ENCODE data around the gene OR14K1.
"Not testable (repeated sequence)": the region's sequence is repeated elsewhere in the genome, so short reads cannot be mapped to it uniquely, and the experiment has no call there.

OR14K1 gene, protein sequence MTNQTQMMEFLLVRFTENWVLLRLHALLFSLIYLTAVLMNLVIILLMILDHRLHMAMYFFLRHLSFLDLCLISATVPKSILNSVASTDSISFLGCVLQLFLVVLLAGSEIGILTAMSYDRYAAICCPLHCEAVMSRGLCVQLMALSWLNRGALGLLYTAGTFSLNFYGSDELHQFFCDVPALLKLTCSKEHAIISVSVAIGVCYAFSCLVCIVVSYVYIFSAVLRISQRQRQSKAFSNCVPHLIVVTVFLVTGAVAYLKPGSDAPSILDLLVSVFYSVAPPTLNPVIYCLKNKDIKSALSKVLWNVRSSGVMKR

DNA sequence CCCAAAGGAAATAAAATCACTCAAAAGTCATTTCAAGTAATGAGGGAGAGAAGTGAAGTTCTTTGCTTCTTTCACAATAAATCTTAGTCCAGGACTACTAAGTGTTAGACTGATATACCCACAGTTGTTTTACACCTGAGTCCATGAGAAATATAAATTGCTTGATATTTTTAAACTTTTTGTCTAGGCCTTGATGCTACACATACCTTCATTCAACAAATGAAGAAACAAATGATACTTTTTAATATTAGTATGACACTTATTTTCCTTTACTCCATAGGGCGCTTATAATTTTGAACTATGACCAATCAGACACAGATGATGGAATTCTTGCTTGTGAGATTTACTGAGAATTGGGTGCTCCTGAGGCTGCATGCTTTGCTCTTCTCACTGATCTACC lies at the start of gene OR14K1:
TSS of gene OR14K1 (plus strand) at position 301 of the 400 bp plus-strand sequence. CDS start at position 301, 0 bp downstream.
- TF ChIP-seq, protein P1, sequence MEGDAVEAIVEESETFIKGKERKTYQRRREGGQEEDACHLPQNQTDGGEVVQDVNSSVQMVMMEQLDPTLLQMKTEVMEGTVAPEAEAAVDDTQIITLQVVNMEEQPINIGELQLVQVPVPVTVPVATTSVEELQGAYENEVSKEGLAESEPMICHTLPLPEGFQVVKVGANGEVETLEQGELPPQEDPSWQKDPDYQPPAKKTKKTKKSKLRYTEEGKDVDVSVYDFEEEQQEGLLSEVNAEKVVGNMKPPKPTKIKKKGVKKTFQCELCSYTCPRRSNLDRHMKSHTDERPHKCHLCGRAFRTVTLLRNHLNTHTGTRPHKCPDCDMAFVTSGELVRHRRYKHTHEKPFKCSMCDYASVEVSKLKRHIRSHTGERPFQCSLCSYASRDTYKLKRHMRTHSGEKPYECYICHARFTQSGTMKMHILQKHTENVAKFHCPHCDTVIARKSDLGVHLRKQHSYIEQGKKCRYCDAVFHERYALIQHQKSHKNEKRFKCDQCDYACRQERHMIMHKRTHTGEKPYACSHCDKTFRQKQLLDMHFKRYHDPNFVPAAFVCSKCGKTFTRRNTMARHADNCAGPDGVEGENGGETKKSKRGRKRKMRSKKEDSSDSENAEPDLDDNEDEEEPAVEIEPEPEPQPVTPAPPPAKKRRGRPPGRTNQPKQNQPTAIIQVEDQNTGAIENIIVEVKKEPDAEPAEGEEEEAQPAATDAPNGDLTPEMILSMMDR (IDR thresholded peaks at IDR 0.05; ENCODE audit: insufficient read depth, low read length, poor library complexity, severe bottlenecking), result no peak
- TF ChIP-seq EZH2phosphoT487 (conservative IDR thresholded peaks at IDR 0.05; ENCODE audit: low read length), result no peak
- Histone ChIP-seq H3K9ac (ENCODE audit: low read length) (no peak within 1 kb of the TSS), H3K27ac (ENCODE audit: low read depth, low read length) (no peak within 1 kb of the TSS), H2AFZ (ENCODE audit: low read depth, low read length, severe bottlenecking) (no peak within 1 kb of the TSS), H3K27me3 (ENCODE audit: low read length) (0 out of 2 replicates have a peak, but pooled peaks cover 1% of the 10 kb centered on the region), H3F3A (ENCODE audit: insufficient read depth) (no peaks in the 10 kb centered on the region), H3K4me2 (ENCODE audit: low read depth, low read length, poor library complexity, severe bottlenecking) (no peak within 1 kb of the TSS), H4K20me1 (ENCODE audit: low read depth, low read length) (no peaks in the 10 kb centered on the region), H3K9me3 (ENCODE audit: insufficient read depth, low read length) (no peaks in the 10 kb centered on the region), H3K36me3 (ENCODE audit: low read length) (no peaks in the 10 kb centered on the region), H3K79me2 (ENCODE audit: insufficient read depth, low read length) (no peaks in the 10 kb centered on the region), H3K4me3 (ENCODE audit: insufficient read depth, low read length, poor library complexity, severe bottlenecking) (no peak within 1 kb of the TSS), H3K9me2 (replicated peaks; ENCODE audit: insufficient read depth, low read length) (no peaks in the 10 kb centered on the region; the same call in 1 of the 2 replicates)

DNA sequence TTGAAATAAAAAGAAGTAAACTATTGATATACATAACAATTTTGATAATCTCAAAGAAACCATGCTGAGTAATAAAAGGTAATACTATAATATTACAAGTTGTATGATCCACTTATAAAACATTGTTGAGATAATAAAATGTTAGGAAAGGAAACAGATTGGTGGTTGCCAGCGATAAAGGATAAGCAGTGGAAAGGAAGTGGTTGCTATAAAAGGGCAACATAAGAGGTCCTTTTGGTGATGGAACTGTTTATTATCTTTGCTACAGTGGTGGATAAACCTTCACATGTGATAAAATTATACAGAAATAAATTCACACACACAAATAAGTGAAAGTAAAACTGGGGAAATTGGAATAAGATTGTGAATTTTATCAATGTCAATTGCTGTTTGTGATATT lies 37.1 kb upstream of the OR14K1 start:
- H3K27me3 ChIP-seq (ENCODE audit: low read length), result no peaks in the 10 kb centered on the region
- no peaks in the 10 kb centered on the region for H3K9me2 ChIP-seq (replicated peaks; ENCODE audit: insufficient read depth, low read length)
- H3K4me3 ChIP-seq (ENCODE audit: insufficient read depth, low read length, poor library complexity, severe bottlenecking), result no peak overlapping the region
- H3K4me2 ChIP-seq (ENCODE audit: low read depth, low read length, poor library complexity, severe bottlenecking), result no peak overlapping the region
- no peak overlapping the region for H3K27ac ChIP-seq (ENCODE audit: low read depth, low read length)
- no peak overlapping the region for H3K9ac ChIP-seq (ENCODE audit: low read length)
- TF ChIP-seq EZH2phosphoT487 (conservative IDR thresholded peaks at IDR 0.05; ENCODE audit: low read length), result no peak
- TF ChIP-seq, protein P1 (IDR thresholded peaks at IDR 0.05; ENCODE audit: insufficient read depth, low read length, poor library complexity, severe bottlenecking), result no peak
- H3K36me3 ChIP-seq (ENCODE audit: low read length), result no peaks in the 10 kb centered on the region
- H2AFZ ChIP-seq (ENCODE audit: low read depth, low read length, severe bottlenecking), result no peak overlapping the region
- no peaks in the 10 kb centered on the region for H3K79me2 ChIP-seq (ENCODE audit: insufficient read depth, low read length)
- 0 out of 2 replicates have a peak, but pooled peaks cover 4% of the 10 kb centered on the region for H4K20me1 ChIP-seq (ENCODE audit: low read depth, low read length)
- no peaks in the 10 kb centered on the region for H3F3A ChIP-seq (ENCODE audit: insufficient read depth)
- H3K9me3 ChIP-seq (ENCODE audit: insufficient read depth, low read length), result no peaks in the 10 kb centered on the region

DNA sequence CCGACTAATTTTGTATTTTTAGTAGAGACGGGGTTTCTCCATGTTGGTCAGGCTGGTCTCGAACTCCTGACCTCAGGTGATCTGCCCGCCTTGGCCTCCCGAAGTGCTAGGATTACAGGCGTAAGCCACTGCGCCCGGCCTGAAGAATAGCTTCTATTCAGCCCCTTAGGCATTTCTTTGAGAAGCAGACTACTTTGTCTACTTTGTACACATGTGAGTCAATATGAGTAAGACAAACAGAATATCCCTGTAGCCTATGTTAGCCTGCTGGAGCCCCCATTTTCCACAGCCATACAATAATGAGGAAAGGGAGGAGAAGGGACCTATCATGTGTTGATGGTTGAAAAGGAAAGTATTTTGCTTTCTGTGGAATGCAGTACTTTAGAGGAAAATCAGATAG lies 27.7 kb upstream of the OR14K1 start:
- H3K9me2 ChIP-seq (replicated peaks; ENCODE audit: insufficient read depth, low read length); H3K36me3 ChIP-seq (ENCODE audit: low read length); H2AFZ ChIP-seq (ENCODE audit: low read depth, low read length, severe bottlenecking); H3K27me3 ChIP-seq (ENCODE audit: low read length); H3K4me2 ChIP-seq (ENCODE audit: low read depth, low read length, poor library complexity, severe bottlenecking); H3K9ac ChIP-seq (ENCODE audit: low read length); H3F3A ChIP-seq (ENCODE audit: insufficient read depth); H3K9me3 ChIP-seq (ENCODE audit: insufficient read depth, low read length); H3K79me2 ChIP-seq (ENCODE audit: insufficient read depth, low read length); H4K20me1 ChIP-seq (ENCODE audit: low read depth, low read length); H3K4me3 ChIP-seq (ENCODE audit: insufficient read depth, low read length, poor library complexity, severe bottlenecking); H3K27ac ChIP-seq (ENCODE audit: low read depth, low read length): not testable (repeated sequence)

DNA sequence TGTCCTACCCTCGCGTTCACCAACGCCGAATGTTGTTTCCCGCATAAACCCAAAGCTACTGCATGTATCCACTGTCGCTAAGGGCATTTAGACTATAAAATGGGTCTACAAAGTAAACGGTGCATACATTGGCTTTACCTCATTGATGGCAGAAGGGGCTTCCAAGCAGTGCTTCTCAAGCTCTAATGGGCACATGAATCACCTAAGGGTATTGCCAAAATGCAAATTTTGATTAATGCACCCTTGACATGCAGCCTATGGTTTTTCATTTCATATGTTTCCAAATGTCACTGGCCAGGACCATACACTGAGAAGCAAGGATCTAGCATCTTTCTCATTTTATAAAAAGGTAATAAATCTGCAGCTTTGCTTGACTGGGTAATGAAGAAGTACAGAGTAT lies 24.7 kb upstream of the OR14K1 start:
- Histone ChIP-seq H3K27me3 (ENCODE audit: low read length) (no peaks in the 10 kb centered on the region), H3K36me3 (ENCODE audit: low read length) (no peaks in the 10 kb centered on the region), H3K79me2 (ENCODE audit: insufficient read depth, low read length) (no peaks in the 10 kb centered on the region), H3K27ac (ENCODE audit: low read depth, low read length) (no peak overlapping the region), H3K9ac (ENCODE audit: low read length) (no peak overlapping the region), H3K4me3 (ENCODE audit: insufficient read depth, low read length, poor library complexity, severe bottlenecking) (no peak overlapping the region), H2AFZ (ENCODE audit: low read depth, low read length, severe bottlenecking) (no peak overlapping the region), H3K9me2 (replicated peaks; ENCODE audit: insufficient read depth, low read length) (no peaks in the 10 kb centered on the region), H3F3A (ENCODE audit: insufficient read depth) (no peaks in the 10 kb centered on the region), H3K4me2 (ENCODE audit: low read depth, low read length, poor library complexity, severe bottlenecking) (no peak overlapping the region), H3K9me3 (ENCODE audit: insufficient read depth, low read length) (no peaks in the 10 kb centered on the region), H4K20me1 (ENCODE audit: low read depth, low read length) (no peaks in the 10 kb centered on the region)
- no peak for TF ChIP-seq EZH2phosphoT487 (conservative IDR thresholded peaks at IDR 0.05; ENCODE audit: low read length)
- TF ChIP-seq, protein P1 (IDR thresholded peaks at IDR 0.05; ENCODE audit: insufficient read depth, low read length, poor library complexity, severe bottlenecking), result no peak

Data from SU-DHL-6 (cell line).